A549 (cell line): ENCODE data around the gene TNRC6B.

ENCODE experiments used
- CHD4 ChIP-seq: fragments of 200-600 bp; sonication (generic); IDR thresholded peaks from 2 replicates; pipeline ENCODE4 v1.6.1; 2016; ENCODE audit warnings: antibody characterized with exemption, mild to moderate bottlenecking, borderline replicate concordance
- CTCF ChIP-seq: fragments of >200 bp; sonication (Bioruptor Twin); formaldehyde crosslinking; IDR thresholded peaks from 3 replicates; pipeline ENCODE4 v1.5.1; 2016
- EP300 ChIP-seq, 2 experiments: fragments of >200 bp; sonication (Bioruptor Twin); formaldehyde crosslinking; IDR thresholded peaks; 2 replicates in 1 of 2; 3 replicates in 1 of 2; pipeline ENCODE4 v1.6.1; 2016 to 2017
- HDAC2 ChIP-seq: fragments of 200-600 bp; sonication (generic); IDR thresholded peaks from 2 replicates; pipeline ENCODE4 v1.6.1; 2016
- KDM5A ChIP-seq: fragments of 200-600 bp; sonication (generic); IDR thresholded peaks from 2 replicates; pipeline ENCODE4 v1.6.1; 2016; ENCODE audit warnings: antibody characterized with exemption, mild to moderate bottlenecking
- MAZ ChIP-seq: fragments of 150-350 bp; IDR thresholded peaks from 2 replicates; pipeline ENCODE4 v1.6.1; 2014; ENCODE audit warnings: antibody characterized with exemption, low read depth, low read length, borderline replicate concordance
- NFE2L2 ChIP-seq: fragments of 150-350 bp; conservative IDR thresholded peaks from 2 replicates; pipeline ENCODE4 v1.6.1; 2014; ENCODE audit warnings: low read length
- NPAS2 ChIP-seq: fragments of 250-450 bp; sonication (Bioruptor Pico); IDR thresholded peaks from 2 replicates; pipeline ENCODE4 v1.8.0; 2022; ENCODE audit warnings: mild to moderate bottlenecking, moderate library complexity, borderline replicate concordance
- PHF8 ChIP-seq: fragments of 200-600 bp; sonication (generic); IDR thresholded peaks from 2 replicates; pipeline ENCODE4 v1.6.1; 2016; ENCODE audit warnings: low read depth, mild to moderate bottlenecking, antibody characterized with exemption, moderate library complexity, borderline replicate concordance
- POLR2A ChIP-seq: IDR thresholded peaks from 2 replicates; pipeline ENCODE4 v1.6.1; 2012; ENCODE audit warnings: mild to moderate bottlenecking, low read length
- RFX5 ChIP-seq: fragments of 450-650 bp; IDR thresholded peaks from 2 replicates; pipeline ENCODE4 v1.7.1; 2014; ENCODE audit warnings: antibody characterized with exemption, mild to moderate bottlenecking, moderate library complexity
- SMC3 ChIP-seq: fragments of >200 bp; sonication (Bioruptor Twin); formaldehyde crosslinking; IDR thresholded peaks from 3 replicates; pipeline ENCODE4 v1.6.1; 2018; ENCODE audit warnings: inconsistent platforms
- ZFP36 ChIP-seq: fragments of 450-650 bp; IDR thresholded peaks from 2 replicates; pipeline ENCODE4 v1.6.1; 2014; ENCODE audit warnings: borderline replicate concordance; ENCODE audit not compliant: partially characterized antibody
- TF ChIP-seq, protein P1 (sequence below): IDR thresholded peaks from 2 replicates; pipeline ENCODE4 v1.6.1; 2012

- TF ChIP-seq POLR2A = no peak
- TF ChIP-seq HDAC2 = no peak
- no peak for TF ChIP-seq CTCF
- no peak for TF ChIP-seq NFE2L2
- TF ChIP-seq KDM5A = no peak
- no peak for TF ChIP-seq PHF8
- TF ChIP-seq MAZ = no peak
- no peak for TF ChIP-seq EP300 (IDR thresholded peaks at IDR 0.05)
- TF ChIP-seq CHD4 = no peak
- no peak for TF ChIP-seq RFX5
- TF ChIP-seq SMC3 = no peak
- TF ChIP-seq, protein P1, sequence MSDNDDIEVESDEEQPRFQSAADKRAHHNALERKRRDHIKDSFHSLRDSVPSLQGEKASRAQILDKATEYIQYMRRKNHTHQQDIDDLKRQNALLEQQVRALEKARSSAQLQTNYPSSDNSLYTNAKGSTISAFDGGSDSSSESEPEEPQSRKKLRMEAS = no peak
- TF ChIP-seq NPAS2 = no peak
- TF ChIP-seq ZFP36 = no peak
These were observed 145.2 kb downstream of the TNRC6B start for GRCh38 chr22:40322818-40323447.
